Activated T-helper 2 cell treated with anti-CD3 and anti-CD28 coated beads, Interferon-gamma antibody, Interleukin-2, Interleukin-4, amounts not matched to agents 10 μg/mL and 5 μg/mL and 100 μg/mL, durations not matched to agents 14 hours and 24 hours and 36 hours (primary cell): ENCODE results near the gene PTPRN2. TPM values are rescaled to one million over a fixed set of nuclear protein-coding genes. Genes with fewer than 3 reads are reported as not detected.

Experiments
- DNase-seq: peaks from one replicate; pipeline ENCODE4 v3.0.0; 2021; ENCODE audit warnings: low spot score
- H3K27ac Mint-ChIP-seq: one replicate; pipeline ENCODE4 v1.8.0; 2021; ENCODE audit warnings: mixed read lengths
- H3K27me3 Mint-ChIP-seq: one replicate; pipeline ENCODE4 v1.8.0; 2021; ENCODE audit warnings: low read depth, mixed read lengths
- H3K36me3 Mint-ChIP-seq: one replicate; pipeline ENCODE4 v1.8.0; 2021; ENCODE audit warnings: low read depth, mixed read lengths
- H3K4me1 Mint-ChIP-seq: one replicate; pipeline ENCODE4 v1.8.0; 2021; ENCODE audit warnings: low read depth, mixed read lengths
- H3K4me3 Mint-ChIP-seq: one replicate; pipeline ENCODE4 v1.8.0; 2021; ENCODE audit warnings: low read depth, mild to moderate bottlenecking, moderate library complexity, mixed read lengths
- H3K9me3 Mint-ChIP-seq: one replicate; pipeline ENCODE4 v1.8.0; 2021; ENCODE audit warnings: mixed read lengths
- intact Hi-C: fragments of 100-400 bp; cut with micrococcal nuclease; formaldehyde crosslinking; loops from one replicate; pipeline ENCODE4 v1.15.1; 2023
- total RNA-seq: library from RNA; stranded (reverse); gene quantifications from 2 replicates; pipeline ENCODE4 v1.2.3, GENCODE V29; 2022

PTPRN2 gene
- total RNA-seq, 1 donor from 2014 or later, result 1.3 TPM

DNA sequence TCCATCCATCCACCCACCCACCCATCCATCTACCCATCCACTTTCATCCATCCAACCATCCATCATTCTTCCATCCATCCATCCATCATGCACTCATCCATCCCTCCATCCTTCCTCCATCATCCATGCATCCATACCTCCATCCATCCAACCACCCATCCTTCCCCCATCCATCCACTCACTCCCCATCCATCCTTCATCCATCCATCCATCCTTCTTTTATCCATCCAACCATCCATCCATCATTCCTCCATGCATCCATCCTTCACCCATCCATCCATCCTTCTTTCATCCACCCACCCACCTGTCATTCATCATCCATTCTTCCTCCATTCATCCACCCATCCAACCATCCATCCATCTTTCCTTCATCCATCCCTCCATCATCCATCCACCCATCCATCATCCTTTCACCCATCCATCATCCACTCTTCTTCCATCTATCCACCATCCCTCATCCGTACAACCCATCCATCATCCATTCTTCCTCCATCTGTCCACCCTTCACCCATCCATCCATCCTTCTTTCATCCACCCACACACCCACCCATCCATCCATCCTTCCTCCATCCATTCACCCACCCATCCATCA lies 822.6 kb downstream of the PTPRN2 start:
- peaks cover 30% of the 10 kb centered on the region for H3K9me3 Mint-ChIP-seq
- no peaks in the 10 kb centered on the region for H3K36me3 Mint-ChIP-seq
- no peak overlapping the region for H3K27ac Mint-ChIP-seq
- no peaks in the 10 kb centered on the region for H3K27me3 Mint-ChIP-seq
- H3K4me3 Mint-ChIP-seq, result no peak overlapping the region
- peaks cover 4% of the 10 kb centered on the region for H3K4me1 Mint-ChIP-seq
- no peak for DNase-seq
- intact Hi-C loops, result no loop called here

DNA sequence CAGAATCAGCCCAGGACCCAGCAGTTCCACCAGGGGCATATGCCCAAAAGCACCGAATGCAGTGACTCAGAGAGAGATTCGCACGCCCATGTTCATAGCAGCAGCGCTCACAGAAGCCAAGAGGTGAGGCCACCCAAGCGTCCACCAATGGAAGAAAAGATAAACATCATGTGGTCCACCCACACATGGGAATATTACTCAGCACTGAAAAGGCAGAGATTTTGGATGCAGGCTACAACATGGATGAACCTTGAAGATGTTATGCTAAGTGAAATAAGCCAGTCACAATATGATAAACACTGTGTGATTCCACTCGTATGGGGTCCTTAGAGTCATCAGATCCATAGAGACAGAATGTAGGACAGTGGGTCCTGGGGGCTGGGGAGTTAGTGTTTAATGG lies 823.4 kb downstream of the PTPRN2 start:
- Mint-ChIP-seq H3K4me1 (peaks cover 4% of the 10 kb centered on the region), H3K27me3 (no peaks in the 10 kb centered on the region), H3K4me3 (no peak overlapping the region), H3K36me3 (no peaks in the 10 kb centered on the region), H3K9me3 (peaks cover 30% of the 10 kb centered on the region), H3K27ac (no peak overlapping the region)
- DNase-seq, result no peak
- intact Hi-C loops, result no loop called here

DNA sequence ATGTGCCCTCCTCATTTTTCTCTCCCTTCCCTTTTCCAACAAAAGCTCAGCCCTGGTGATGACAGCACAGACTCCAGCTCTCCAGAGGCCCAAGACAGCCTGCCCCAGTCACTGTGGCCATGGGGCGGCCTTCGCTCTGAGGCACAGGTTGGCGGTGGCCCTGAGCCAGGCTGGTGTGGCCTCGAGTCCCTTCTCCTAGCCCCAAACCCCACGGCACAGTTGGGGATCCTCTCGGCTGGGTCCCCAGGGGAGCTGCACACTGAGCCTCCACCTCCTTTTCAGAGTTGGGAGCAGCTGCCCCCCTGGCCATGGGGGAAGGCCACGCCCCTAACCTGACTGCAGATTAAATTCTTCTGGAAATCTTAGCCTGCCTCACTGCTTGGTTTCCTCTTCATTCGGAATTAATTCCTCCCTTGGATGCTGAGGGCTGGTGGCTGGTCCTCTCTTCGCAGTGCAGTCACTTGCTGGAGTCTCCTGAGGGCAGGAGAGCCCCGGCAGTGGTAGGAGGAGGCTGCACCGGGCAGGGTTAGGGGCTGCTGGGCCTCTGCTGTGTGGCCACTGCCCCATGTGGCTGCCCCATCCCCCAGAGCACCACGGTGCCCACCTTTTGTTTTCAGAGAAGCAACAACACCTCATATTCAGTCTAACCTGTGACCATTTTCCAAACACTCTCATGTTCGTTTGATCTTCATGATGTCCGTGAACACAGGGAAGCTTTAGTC lies 824.2 kb downstream of the PTPRN2 start:
- H3K36me3 Mint-ChIP-seq, result no peaks in the 10 kb centered on the region
- H3K4me1 Mint-ChIP-seq, result peaks cover 4% of the 10 kb centered on the region
- H3K4me3 Mint-ChIP-seq, result no peak overlapping the region
- peaks cover 30% of the 10 kb centered on the region for H3K9me3 Mint-ChIP-seq
- no peaks in the 10 kb centered on the region for H3K27me3 Mint-ChIP-seq
- no peak overlapping the region for H3K27ac Mint-ChIP-seq
- no peak for DNase-seq
- intact Hi-C loops, result no loop called here

- Mint-ChIP-seq H3K9me3 (peaks cover 30% of the 10 kb centered on the region), H3K36me3 (no peaks in the 10 kb centered on the region), H3K27ac (no peak overlapping the region), H3K4me3 (no peak overlapping the region), H3K4me1 (peaks cover 4% of the 10 kb centered on the region), H3K27me3 (no peaks in the 10 kb centered on the region)
- no peak for DNase-seq
- intact Hi-C loops, result no loop called here
Observed at GRCh38 chr7:157762824-157763223, 824.8 kb downstream of the PTPRN2 start.

DNA sequence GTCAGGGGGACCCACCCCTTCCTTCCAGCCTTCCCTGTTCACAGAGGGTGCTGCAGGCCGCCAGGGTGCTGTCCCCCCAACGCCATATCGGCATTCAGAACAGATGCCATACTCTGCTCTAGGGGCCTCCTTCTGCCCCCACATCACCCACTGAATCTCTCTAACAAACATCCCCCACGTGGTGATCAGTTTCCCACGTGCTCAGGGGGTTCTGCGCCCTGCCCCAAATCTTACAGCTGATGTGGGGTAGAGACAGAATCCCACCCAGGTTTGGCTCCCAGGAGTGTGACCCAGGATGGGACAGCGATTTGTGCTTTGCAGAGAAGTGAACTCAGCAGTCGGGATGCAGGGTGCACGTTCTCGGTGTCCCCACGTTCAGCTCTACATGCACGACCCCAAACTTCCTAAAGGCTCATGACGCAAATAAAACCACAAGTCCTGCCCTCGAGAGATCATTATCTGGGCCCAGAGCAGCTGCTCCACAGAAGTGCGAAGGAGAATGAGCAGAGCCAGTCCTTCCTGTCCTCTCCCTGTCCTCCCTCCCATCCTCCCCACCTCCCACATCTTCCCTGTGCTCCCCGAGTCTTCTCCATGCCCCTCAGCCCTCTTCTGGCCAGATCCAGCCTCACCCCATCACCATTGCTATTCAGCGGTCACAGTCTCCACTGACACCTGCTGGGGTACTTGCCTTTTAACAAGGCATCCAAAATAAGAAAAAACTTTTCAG lies 827.5 kb downstream of the PTPRN2 start:
- intact Hi-C loops, result no loop called here
- Mint-ChIP-seq H3K9me3 (peaks cover 17% of the 10 kb centered on the region), H3K4me3 (no peak overlapping the region), H3K4me1 (peaks cover 4% of the 10 kb centered on the region), H3K27me3 (no peaks in the 10 kb centered on the region), H3K27ac (no peak overlapping the region), H3K36me3 (no peaks in the 10 kb centered on the region)
- no peak for DNase-seq

- peaks cover 9% of the 10 kb centered on the region for H3K9me3 Mint-ChIP-seq
- DNase-seq, result no peak
- H3K4me3 Mint-ChIP-seq, result no peak overlapping the region
- no peak overlapping the region for H3K27ac Mint-ChIP-seq
- intact Hi-C loops, result no loop called here
- no peaks in the 10 kb centered on the region for H3K36me3 Mint-ChIP-seq
- no peaks in the 10 kb centered on the region for H3K27me3 Mint-ChIP-seq
- peaks cover 4% of the 10 kb centered on the region for H3K4me1 Mint-ChIP-seq
Observed at GRCh38 chr7:157759246-157759805, 828.3 kb downstream of the PTPRN2 start.

DNA sequence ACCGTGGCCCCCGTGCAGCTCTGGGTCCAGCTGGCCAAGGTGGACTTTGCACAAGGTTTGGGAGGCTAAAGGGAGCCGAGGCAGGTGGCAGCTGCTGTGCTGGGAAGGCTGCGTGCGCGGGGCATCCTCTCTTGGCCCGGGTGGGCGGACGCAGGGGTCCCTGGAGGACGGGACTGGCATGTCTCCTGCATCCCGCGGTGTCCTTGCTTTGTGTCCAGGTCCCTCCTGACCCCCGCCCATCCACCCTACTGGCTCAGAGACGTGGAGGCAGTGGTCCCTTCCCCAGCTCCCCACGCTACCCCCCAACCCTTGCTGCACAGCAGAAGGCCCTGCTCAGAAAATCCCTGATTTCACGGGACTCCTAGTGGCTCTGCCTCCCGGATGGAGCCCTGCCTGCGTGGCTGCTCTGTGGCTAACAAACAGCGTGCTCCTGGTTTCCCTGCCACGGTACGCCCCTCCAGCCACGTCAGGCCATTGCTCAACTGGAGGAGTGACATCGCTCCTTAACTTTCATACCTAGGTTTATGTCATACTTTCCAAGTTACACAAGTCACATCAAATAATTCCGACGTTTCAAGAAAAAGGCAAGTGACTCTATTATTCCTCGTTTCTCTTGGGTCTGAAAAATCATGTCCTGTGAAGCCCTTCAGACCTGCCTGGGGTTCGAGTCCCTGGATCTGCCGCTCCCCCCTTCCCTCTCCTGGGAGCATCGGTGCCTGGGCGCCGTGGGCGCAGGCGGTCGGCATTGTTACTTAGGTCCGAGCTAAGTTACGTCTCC lies 829.0 kb downstream of the PTPRN2 start:
- H3K27ac Mint-ChIP-seq, result no peak overlapping the region
- H3K9me3 Mint-ChIP-seq, result peaks cover 2% of the 10 kb centered on the region

GRCh38 chr7:157757776-157758467 lies 829.7 kb downstream of the PTPRN2 start:
- no peak for DNase-seq

More for the DNA sequence above, 829.0 kb downstream of the PTPRN2 start:
- Mint-ChIP-seq H3K27me3 (no peaks in the 10 kb centered on the region), H3K4me3 (no peak overlapping the region), H3K4me1 (peaks cover 4% of the 10 kb centered on the region), H3K36me3 (no peaks in the 10 kb centered on the region)
- no peak for DNase-seq
- intact Hi-C loops, result no loop called here

DNA sequence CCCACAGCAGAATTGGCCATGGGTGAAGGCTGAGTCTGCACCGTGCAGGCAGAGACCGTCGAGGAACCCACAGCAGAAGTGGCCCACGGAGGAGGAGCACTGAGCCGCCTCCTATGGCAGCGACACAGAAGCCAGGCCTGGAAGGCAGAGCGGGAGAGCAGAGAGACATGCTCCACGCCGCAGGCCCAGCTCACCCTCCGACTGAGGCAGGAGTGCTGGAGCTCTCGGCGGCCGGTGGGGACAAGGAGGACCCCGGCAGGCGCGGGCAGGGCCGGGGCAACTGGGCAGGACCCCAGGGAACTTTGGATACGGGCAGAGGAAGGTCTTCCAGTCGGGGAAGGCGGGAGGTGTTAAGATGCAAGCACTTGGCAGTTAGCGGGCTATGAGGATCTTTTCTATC lies 830.4 kb downstream of the PTPRN2 start:
- H3K4me3 Mint-ChIP-seq, result no peak overlapping the region
- DNase-seq, result no peak
- H3K4me1 Mint-ChIP-seq, result peaks cover 4% of the 10 kb centered on the region
- H3K36me3 Mint-ChIP-seq, result no peaks in the 10 kb centered on the region
- no peak overlapping the region for H3K27ac Mint-ChIP-seq
- H3K27me3 Mint-ChIP-seq, result no peaks in the 10 kb centered on the region
- intact Hi-C loops, result no loop called here
- no peaks in the 10 kb centered on the region for H3K9me3 Mint-ChIP-seq

More at GRCh38 chr7:157757776-157758467, 829.7 kb downstream of the PTPRN2 start:
- Mint-ChIP-seq H3K36me3 (no peaks in the 10 kb centered on the region), H3K9me3 (no peaks in the 10 kb centered on the region), H3K27ac (no peak overlapping the region), H3K4me1 (peaks cover 4% of the 10 kb centered on the region), H3K4me3 (no peak overlapping the region), H3K27me3 (no peaks in the 10 kb centered on the region)
- intact Hi-C loops, result no loop called here

- Mint-ChIP-seq H3K4me1 (peaks cover 4% of the 10 kb centered on the region), H3K9me3 (no peaks in the 10 kb centered on the region), H3K27ac (no peak overlapping the region), H3K4me3 (no peak overlapping the region), H3K36me3 (no peaks in the 10 kb centered on the region), H3K27me3 (no peaks in the 10 kb centered on the region)
- no peak for DNase-seq
- intact Hi-C loops, result no loop called here
Observed at GRCh38 chr7:157755741-157756140, 831.9 kb downstream of the PTPRN2 start.

- H3K27me3 Mint-ChIP-seq, result no peaks in the 10 kb centered on the region
- no peak for DNase-seq
- intact Hi-C loops, result no loop called here
- H3K36me3 Mint-ChIP-seq, result no peaks in the 10 kb centered on the region
- H3K4me1 Mint-ChIP-seq, result no peaks in the 10 kb centered on the region
- no peak overlapping the region for H3K4me3 Mint-ChIP-seq
- no peak overlapping the region for H3K27ac Mint-ChIP-seq
- H3K9me3 Mint-ChIP-seq, result no peaks in the 10 kb centered on the region
Observed at GRCh38 chr7:157754416-157754790, 833.2 kb downstream of the PTPRN2 start.
